Neutrophil (primary cell): ENCODE data around the gene GNL1.

ENCODE experiments used
- H3K27ac ChIP-seq: fragments of 200-600 bp; sonication (generic); 2 replicates; pipeline ENCODE4 v1.5.1; 2016; ENCODE audit warnings: mild to moderate bottlenecking, moderate library complexity
- H3K27me3 ChIP-seq: fragments of 200-600 bp; sonication (generic); 2 replicates; pipeline ENCODE4 v1.6.0; 2016; ENCODE audit warnings: mild to moderate bottlenecking
- H3K36me3 ChIP-seq: fragments of 200-600 bp; sonication (generic); 2 replicates; pipeline ENCODE4 v1.5.1; 2017
- H3K4me1 ChIP-seq, 2 experiments: fragments of 200-600 bp in 1 of 2; sonication (generic) in 1 of 2; 1 replicate in 1 of 2; 2 replicates in 1 of 2; pipeline versions ENCODE4 v1.5.1 to v1.6.1; 2013 to 2016; ENCODE audit warnings: low read depth in 1 of 2, low read length in 1 of 2, mild to moderate bottlenecking in 1 of 2, moderate library complexity in 1 of 2; ENCODE audit not compliant: control insufficient read depth in 1 of 2, insufficient read depth in 1 of 2
- H3K4me3 ChIP-seq, 2 experiments: fragments of 200-600 bp in 1 of 2; sonication (generic) in 1 of 2; 1 replicate in 1 of 2; 2 replicates in 1 of 2; pipeline ENCODE4 v1.5.1; 2013 to 2016; ENCODE audit warnings: low read depth in 1 of 2, low read length in 1 of 2, mild to moderate bottlenecking in 1 of 2, moderate library complexity in 1 of 2
- H3K9me3 ChIP-seq: fragments of 200-600 bp; sonication (generic); 2 replicates; pipeline ENCODE4 v1.5.1; 2016
- TF ChIP-seq, protein P1 (sequence below): fragments of 200-600 bp; sonication (generic); IDR thresholded peaks from 2 replicates; pipeline ENCODE4 v1.5.1; 2016; ENCODE audit warnings: antibody characterized with exemption

Gene GNL1

DNA sequence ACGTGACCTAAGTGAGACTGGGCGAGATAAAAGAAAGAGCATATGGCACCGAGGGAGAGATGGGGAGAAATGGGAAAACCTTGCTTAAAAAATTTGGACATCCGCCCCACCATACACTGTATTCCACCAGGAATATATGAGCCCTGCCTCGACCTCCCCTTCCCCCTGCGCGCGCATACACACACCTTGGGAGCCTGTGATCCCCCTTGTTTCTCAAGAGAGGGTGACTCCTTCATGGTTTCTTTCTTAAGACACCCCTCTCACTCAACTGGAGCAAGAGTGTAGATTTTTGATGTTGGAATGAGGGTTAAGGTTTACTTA, 15.4 kb upstream of the GNL1 start:
- Histone ChIP-seq H3K9me3 (no peaks in the 10 kb centered on the region), H3K27ac (peak overlapping the region; percentile 90), H3K4me3 (peak overlapping the region; percentile 90 to 92), H3K27me3 (no peaks in the 10 kb centered on the region), H3K36me3 (peaks cover under 1% of the 10 kb centered on the region), H3K4me1 (peaks cover 19 to 20% of the 10 kb centered on the region in 2 experiments)
- TF ChIP-seq, protein P1, sequence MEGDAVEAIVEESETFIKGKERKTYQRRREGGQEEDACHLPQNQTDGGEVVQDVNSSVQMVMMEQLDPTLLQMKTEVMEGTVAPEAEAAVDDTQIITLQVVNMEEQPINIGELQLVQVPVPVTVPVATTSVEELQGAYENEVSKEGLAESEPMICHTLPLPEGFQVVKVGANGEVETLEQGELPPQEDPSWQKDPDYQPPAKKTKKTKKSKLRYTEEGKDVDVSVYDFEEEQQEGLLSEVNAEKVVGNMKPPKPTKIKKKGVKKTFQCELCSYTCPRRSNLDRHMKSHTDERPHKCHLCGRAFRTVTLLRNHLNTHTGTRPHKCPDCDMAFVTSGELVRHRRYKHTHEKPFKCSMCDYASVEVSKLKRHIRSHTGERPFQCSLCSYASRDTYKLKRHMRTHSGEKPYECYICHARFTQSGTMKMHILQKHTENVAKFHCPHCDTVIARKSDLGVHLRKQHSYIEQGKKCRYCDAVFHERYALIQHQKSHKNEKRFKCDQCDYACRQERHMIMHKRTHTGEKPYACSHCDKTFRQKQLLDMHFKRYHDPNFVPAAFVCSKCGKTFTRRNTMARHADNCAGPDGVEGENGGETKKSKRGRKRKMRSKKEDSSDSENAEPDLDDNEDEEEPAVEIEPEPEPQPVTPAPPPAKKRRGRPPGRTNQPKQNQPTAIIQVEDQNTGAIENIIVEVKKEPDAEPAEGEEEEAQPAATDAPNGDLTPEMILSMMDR, result no peak

DNA sequence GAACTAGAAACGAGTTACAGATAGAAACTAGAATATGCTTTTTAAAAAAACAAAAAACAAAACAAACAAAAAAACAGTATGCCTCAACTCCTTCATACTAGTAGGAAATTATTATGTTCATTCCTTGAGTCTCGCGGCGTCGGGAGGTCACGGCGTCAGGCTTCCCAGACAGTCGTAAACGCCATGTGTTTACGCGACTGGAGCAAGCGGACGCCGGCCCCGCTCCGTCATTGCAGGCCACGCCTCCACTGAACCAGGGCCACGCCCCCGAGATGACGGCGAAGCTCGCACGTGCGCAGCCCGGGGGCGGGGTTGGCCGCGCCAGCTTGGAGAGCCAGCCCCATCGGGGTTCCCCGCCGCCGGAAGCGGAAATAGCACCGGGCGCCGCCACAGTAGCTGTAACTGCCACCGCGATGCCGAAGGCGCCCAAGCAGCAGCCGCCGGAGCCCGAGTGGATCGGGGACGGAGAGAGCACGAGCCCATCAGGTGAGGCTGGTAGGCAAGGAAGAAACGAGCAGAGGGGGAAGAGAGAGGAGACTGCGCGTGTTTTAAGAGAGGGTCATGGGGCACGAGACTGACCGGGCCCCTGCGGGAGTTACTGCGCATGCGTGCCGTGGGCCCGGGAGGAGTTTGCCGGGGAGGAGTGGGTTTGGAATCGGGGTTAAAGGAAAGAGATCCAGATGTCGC, 14.9 kb upstream of the GNL1 start, which contains the start of gene ABCF1:
ABCF1 (plus strand) TSS at position 368 of the 687 bp plus-strand sequence; CDS start at position 414, 46 bp downstream.
- peaks cover 19 to 20% of the 10 kb centered on the region in 2 experiments for H3K4me1 ChIP-seq
- no peaks in the 10 kb centered on the region for H3K36me3 ChIP-seq
- H3K9me3 ChIP-seq, result no peaks in the 10 kb centered on the region
- H3K27me3 ChIP-seq, result no peaks in the 10 kb centered on the region
- peak within 1 kb of the TSS; percentile 90 for H3K27ac ChIP-seq
- peak within 1 kb of the TSS; percentile 90 to 92 for H3K4me3 ChIP-seq
- TF ChIP-seq, protein P1, result peak; percentile 65

GRCh38 chr6:30570740-30571074, 14.4 kb upstream of the GNL1 start:
- H3K27me3 ChIP-seq, result no peaks in the 10 kb centered on the region
- no peaks in the 10 kb centered on the region for H3K36me3 ChIP-seq
- H3K27ac ChIP-seq, result peak overlapping the region; percentile 90
- TF ChIP-seq, protein P1, result no peak
- H3K4me3 ChIP-seq, result peak overlapping the region; percentile 90 to 92
- peaks cover 19 to 20% of the 10 kb centered on the region in 2 experiments for H3K4me1 ChIP-seq
- H3K9me3 ChIP-seq, result no peaks in the 10 kb centered on the region

GRCh38 chr6:30570263-30570662, 14.0 kb upstream of the GNL1 start:
- TF ChIP-seq, protein P1, result no peak

DNA sequence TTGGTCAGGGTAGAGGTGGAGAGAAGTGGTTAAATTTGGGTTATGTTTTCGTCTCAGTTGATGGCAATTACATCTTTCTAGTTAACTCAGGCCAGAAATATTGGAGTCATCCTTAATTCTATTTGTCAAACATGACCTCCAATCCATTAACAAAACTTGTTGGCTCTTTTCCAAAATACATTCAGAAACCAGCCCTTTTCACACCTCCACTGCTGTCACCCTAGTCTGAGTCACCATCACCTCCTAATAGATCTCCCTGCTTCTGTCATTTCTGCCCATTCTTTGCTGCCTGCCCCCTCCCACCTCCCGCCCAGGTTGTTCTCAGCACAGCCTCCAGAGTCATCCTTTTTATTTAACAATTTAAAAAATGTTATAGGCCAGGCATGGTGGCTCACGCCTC, 12.0 kb upstream of the GNL1 start:
- peaks cover under 1% of the 10 kb centered on the region for H3K36me3 ChIP-seq
- H3K27me3 ChIP-seq, result no peaks in the 10 kb centered on the region
- H3K4me3 ChIP-seq, result no peak overlapping the region
- no peak overlapping the region for H3K27ac ChIP-seq
- TF ChIP-seq, protein P1, result no peak
- H3K9me3 ChIP-seq, result no peaks in the 10 kb centered on the region
- H3K4me1 ChIP-seq, result peaks cover 19 to 20% of the 10 kb centered on the region in 2 experiments

More at GRCh38 chr6:30570263-30570662, 14.0 kb upstream of the GNL1 start:
- Histone ChIP-seq H3K4me1 (peaks cover 19 to 20% of the 10 kb centered on the region in 2 experiments), H3K27me3 (no peaks in the 10 kb centered on the region), H3K36me3 (no peaks in the 10 kb centered on the region), H3K9me3 (no peaks in the 10 kb centered on the region), H3K27ac (peak overlapping the region; percentile 90), H3K4me3 (peak overlapping the region; percentile 90 to 92)
